ENCODE measurements around the gene LMNB1.

GRCh38 chr5:126847456-126847820 lies 70.5 kb downstream of the LMNB1 start:
- TF ChIP-seq CTCF (conservative IDR thresholded peaks at IDR 0.05; ENCODE audit: low read depth in 2 of 2) (no peak), EZH2phosphoT487 (IDR thresholded peaks at IDR 0.05; ENCODE audit: unreplicated experiment) (no peak), POLR2AphosphoS5 (IDR thresholded peaks at IDR 0.05; ENCODE audit: low read depth) (no peak), EZH2 (IDR thresholded peaks at IDR 0.05; ENCODE audit: low read depth, unreplicated experiment) (no peak), JUNB (IDR thresholded peaks at IDR 0.05; ENCODE audit: unreplicated experiment) (no peak), REST (IDR thresholded peaks at IDR 0.05; ENCODE audit: unreplicated experiment) (no peak), NANOG (IDR thresholded peaks at IDR 0.05; ENCODE audit: borderline replicate concordance) (no peak), ZNF114 (CRISPR knock-in tag; IDR thresholded peaks at IDR 0.05) (no peak), CREB1 (CRISPR knock-in tag; IDR thresholded peaks at IDR 0.05; ENCODE audit: low read depth) (no peak), ETS1 (IDR thresholded peaks at IDR 0.05) (no peak), ZNF331 (CRISPR knock-in tag; IDR thresholded peaks at IDR 0.05; ENCODE audit: low read depth) (no peak), STAT1 (IDR thresholded peaks at IDR 0.05; ENCODE audit: unreplicated experiment) (no peak), ZNF462 (CRISPR knock-in tag; IDR thresholded peaks at IDR 0.05) (no peak)

All from GM23338 (cell line).